ENCODE measurements around the gene KDF1. TPM values are rescaled to one million over a fixed set of nuclear protein-coding genes. Genes with fewer than 3 reads are reported as not detected.

The KDF1 gene
- total and polyA plus RNA-seq, 2 of the 13 experiments (the other 11 are each of a cell fraction or from before 2014, with no cell fraction given): 1.9 to 4.9 TPM

DNA sequence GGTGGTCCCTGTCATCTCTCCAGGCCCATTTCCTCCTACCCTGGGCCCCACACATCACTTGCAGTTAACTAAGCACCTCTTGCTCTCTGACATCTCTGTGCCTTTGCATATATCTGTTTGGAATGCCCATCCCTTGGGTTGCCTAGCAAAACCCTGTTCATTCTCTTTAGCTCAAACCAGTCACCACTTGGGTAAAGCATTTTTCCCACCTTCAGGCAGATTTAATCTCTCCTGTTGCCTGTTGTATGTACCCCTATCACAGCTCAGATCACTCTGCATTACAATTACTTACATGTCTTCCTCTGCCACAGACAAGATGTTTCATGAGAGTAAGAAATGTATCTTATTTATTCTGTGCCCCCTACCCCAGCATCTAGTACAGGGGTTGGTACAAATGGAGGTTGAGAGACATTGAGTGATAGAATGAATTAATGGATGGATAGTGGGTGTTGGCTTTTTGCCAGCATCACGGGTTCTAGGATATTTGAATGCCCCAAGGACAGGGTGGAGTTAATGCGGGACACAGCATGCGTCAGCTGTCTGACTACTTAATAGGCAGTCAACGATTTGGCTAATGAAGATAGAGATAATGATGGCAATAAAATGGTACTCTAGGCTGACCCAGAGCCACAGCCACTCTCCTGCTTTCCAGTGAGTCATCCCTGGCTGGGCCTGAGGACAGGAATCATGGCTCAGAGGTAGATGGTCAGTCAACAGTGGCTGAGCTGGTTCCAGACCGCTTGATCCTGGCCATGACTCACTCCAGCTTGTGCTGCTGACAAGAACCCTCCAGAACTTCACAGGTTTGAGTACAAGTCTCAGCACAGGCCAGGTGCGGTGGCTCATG lies 53.0 kb downstream of the KDF1 start (continued):
- TF ChIP-seq SATB2 (CRISPR knock-in tag; IDR thresholded peaks at IDR 0.05) (no peak), RBFOX2 (IDR thresholded peaks at IDR 0.05; ENCODE audit: low read depth, low read length) (no peak), ZNF121 (CRISPR knock-in tag; IDR thresholded peaks at IDR 0.05) (no peak), HNF1B (CRISPR knock-in tag; IDR thresholded peaks at IDR 0.05) (no peak), ZNF503 (CRISPR knock-in tag; IDR thresholded peaks at IDR 0.05) (no peak), ZNF879 (CRISPR knock-in tag; IDR thresholded peaks at IDR 0.05) (no peak), NFE2L2 (IDR thresholded peaks at IDR 0.05; ENCODE audit: low read length) (no peak), IRF1 (CRISPR knock-in tag; IDR thresholded peaks at IDR 0.05; ENCODE audit: low read depth) (no peak), MYC (CRISPR knock-in tag; IDR thresholded peaks at IDR 0.05; ENCODE audit: borderline replicate concordance) (no peak), ZFYVE20 (CRISPR knock-in tag; IDR thresholded peaks at IDR 0.05; ENCODE audit: borderline replicate concordance, low read depth) (no peak), CHCHD3 (CRISPR knock-in tag; IDR thresholded peaks at IDR 0.05) (no peak), PITX1 (CRISPR knock-in tag; IDR thresholded peaks at IDR 0.05) (no peak), PAXIP1 (CRISPR knock-in tag; conservative IDR thresholded peaks at IDR 0.05) (peak; percentile 39), FOXC1 (CRISPR knock-in tag; IDR thresholded peaks at IDR 0.05; ENCODE audit: borderline replicate concordance) (no peak), ZNF143 (CRISPR knock-in tag; IDR thresholded peaks at IDR 0.05) (no peak), KDM5B (CRISPR knock-in tag; IDR thresholded peaks at IDR 0.05; ENCODE audit: borderline replicate concordance) (no peak), ZNF496 (CRISPR knock-in tag; IDR thresholded peaks at IDR 0.05; ENCODE audit: insufficient replicate concordance) (no peak)
- TF ChIP-seq, protein P1, sequence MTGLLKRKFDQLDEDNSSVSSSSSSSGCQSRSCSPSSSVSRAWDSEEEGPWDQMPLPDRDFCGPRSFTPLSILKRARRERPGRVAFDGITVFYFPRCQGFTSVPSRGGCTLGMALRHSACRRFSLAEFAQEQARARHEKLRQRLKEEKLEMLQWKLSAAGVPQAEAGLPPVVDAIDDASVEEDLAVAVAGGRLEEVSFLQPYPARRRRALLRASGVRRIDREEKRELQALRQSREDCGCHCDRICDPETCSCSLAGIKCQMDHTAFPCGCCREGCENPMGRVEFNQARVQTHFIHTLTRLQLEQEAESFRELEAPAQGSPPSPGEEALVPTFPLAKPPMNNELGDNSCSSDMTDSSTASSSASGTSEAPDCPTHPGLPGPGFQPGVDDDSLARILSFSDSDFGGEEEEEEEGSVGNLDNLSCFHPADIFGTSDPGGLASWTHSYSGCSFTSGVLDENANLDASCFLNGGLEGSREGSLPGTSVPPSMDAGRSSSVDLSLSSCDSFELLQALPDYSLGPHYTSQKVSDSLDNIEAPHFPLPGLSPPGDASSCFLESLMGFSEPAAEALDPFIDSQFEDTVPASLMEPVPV (CRISPR knock-in tag; IDR thresholded peaks at IDR 0.05): no peak
